AG08396 (cell line): ENCODE data around the gene SYNGR3.

ENCODE experiments used
- DNase-seq: peaks from one replicate; pipeline ENCODE4 v3.0.0; 2012; ENCODE audit warnings: low spot score, mixed read lengths

SYNGR3 gene

GRCh38 chr16:1992704-1993317 is 3.0 kb downstream of the SYNGR3 start:
- no peak for DNase-seq

- no peak for DNase-seq
These were observed 4.0 kb downstream of the SYNGR3 start for GRCh38 chr16:1993731-1994131.

- DNase-seq: peak; percentile 73
These were observed 8.0 kb downstream of the SYNGR3 start for GRCh38 chr16:1997494-1998359.

GRCh38 chr16:1998360-1998835 is 8.6 kb downstream of the SYNGR3 start:
- no peak for DNase-seq

GRCh38 chr16:1998852-1999801 is 9.4 kb downstream of the SYNGR3 start:
- DNase-seq: no peak

GRCh38 chr16:1999866-2000514 is 10.2 kb downstream of the SYNGR3 start:
- DNase-seq: no peak

GRCh38 chr16:2001035-2001434 is 11.3 kb downstream of the SYNGR3 start:
- DNase-seq: no peak

GRCh38 chr16:2001456-2002355 is 11.9 kb downstream of the SYNGR3 start:
- no peak for DNase-seq

GRCh38 chr16:2002406-2003230 is 12.8 kb downstream of the SYNGR3 start:
- DNase-seq: no peak

GRCh38 chr16:2003231-2003826 is 13.6 kb downstream of the SYNGR3 start:
- DNase-seq: no peak

GRCh38 chr16:2003827-2004641 is 14.3 kb downstream of the SYNGR3 start:
- peak; percentile 95 for DNase-seq

GRCh38 chr16:2004795-2005517 is 15.2 kb downstream of the SYNGR3 start:
- no peak for DNase-seq

GRCh38 chr16:2005646-2006045 is 15.9 kb downstream of the SYNGR3 start:
- no peak for DNase-seq

GRCh38 chr16:2006317-2006716 is 16.5 kb downstream of the SYNGR3 start:
- DNase-seq: no peak

GRCh38 chr16:2007081-2007836 is 17.5 kb downstream of the SYNGR3 start:
- no peak for DNase-seq

- DNase-seq: no peak
These were observed 18.3 kb downstream of the SYNGR3 start for GRCh38 chr16:2008009-2008526.
